IMR-90 (cell line): ENCODE data around the gene CLP1. TPM values are rescaled to one million over a fixed set of nuclear protein-coding genes. Genes with fewer than 3 reads are reported as not detected.

Experiments used
- ATAC-seq: fragments of 200-7000 bp; cut with Tn5 transposase; 2 replicates; pipeline ENCODE4 v1.9.1; 2020; ENCODE audit warnings: low read depth, mild to moderate bottlenecking, moderate library complexity
- BruUV-seq: library from RNA; stranded (reverse); fragments of 400-500 nt; replicated peaks from 2 replicates; lab custom pipeline; 2021; lab: Mats Ljungman, UMichigan
- CTCF ChIA-PET: fragments of 300-600 bp; formaldehyde crosslinking; extraction: SDS; loops from one replicate; lab custom pipeline; 2021; ENCODE audit warnings: antibody characterized with exemption; lab: Yijun Ruan, JAX
- POLR2A ChIA-PET: fragments of 300-600 bp; sonication (Branson Sonifier 250); formaldehyde crosslinking; loops from one replicate; lab custom pipeline; 2022; ENCODE audit warnings: antibody characterized with exemption; ENCODE audit not compliant: unreplicated experiment; lab: Charles Lee
- DNase-seq: peaks from one replicate; pipeline ENCODE4 v3.0.0; 2013
- H2AFZ ChIP-seq: replicated peaks from 2 replicates; pipeline ENCODE3; 2013; ENCODE audit warnings: low read length, mild to moderate bottlenecking; ENCODE audit not compliant: poor library complexity
- H2AK5ac ChIP-seq: 2 replicates; pipeline ENCODE4 v1.6.1; 2013; ENCODE audit warnings: low read depth, low read length, inconsistent platforms
- H2AK9ac ChIP-seq: replicated peaks from 2 replicates; pipeline ENCODE3; 2013; ENCODE audit warnings: mild to moderate bottlenecking, low read depth, low read length, moderate library complexity; ENCODE audit not compliant: poor library complexity
- H2BK120ac ChIP-seq: 2 replicates; pipeline ENCODE4 v1.6.1; 2013; ENCODE audit warnings: low read depth, low read length, inconsistent platforms
- H2BK15ac ChIP-seq: 3 replicates; pipeline ENCODE4 v1.6.1; 2013; ENCODE audit warnings: low read depth, low read length, inconsistent platforms
- H2BK20ac ChIP-seq: 2 replicates; pipeline ENCODE4 v1.6.1; 2013; ENCODE audit warnings: low read depth, mild to moderate bottlenecking, inconsistent platforms, low read length, moderate library complexity
- H2BK5ac ChIP-seq: 2 replicates; pipeline ENCODE4 v1.6.1; 2013; ENCODE audit warnings: mild to moderate bottlenecking, low read depth, low read length, inconsistent platforms; ENCODE audit not compliant: poor library complexity, severe bottlenecking
- H3K14ac ChIP-seq: replicated peaks from 2 replicates; pipeline ENCODE4 v1.6.1; 2013; ENCODE audit warnings: low read depth, low read length, inconsistent platforms
- H3K18ac ChIP-seq: 2 replicates; pipeline ENCODE4 v1.6.1; 2013; ENCODE audit warnings: low read depth, low read length, control low read depth
- H3K23ac ChIP-seq: 2 replicates; pipeline ENCODE4 v1.6.1; 2013; ENCODE audit warnings: low read depth, low read length, inconsistent platforms
- H3K27ac ChIP-seq: 2 replicates; pipeline ENCODE4 v1.5.1; 2013; ENCODE audit warnings: mild to moderate bottlenecking, control low read depth, low read length; ENCODE audit not compliant: insufficient read depth
- H3K27me3 ChIP-seq: 2 replicates; pipeline ENCODE4 v1.6.1; 2013; ENCODE audit warnings: low read length; ENCODE audit not compliant: control insufficient read depth, insufficient read depth
- H3K36me3 ChIP-seq: 2 replicates; pipeline ENCODE4 v1.6.1; 2013; ENCODE audit warnings: low read length, mixed read lengths; ENCODE audit not compliant: control insufficient read depth, insufficient read depth
- H3K4ac ChIP-seq: 2 replicates; pipeline ENCODE4 v1.6.1; 2013; ENCODE audit warnings: low read depth, low read length, inconsistent platforms
- H3K4me1 ChIP-seq: 2 replicates; pipeline ENCODE4 v1.6.1; 2013; ENCODE audit warnings: low read length, mixed read lengths; ENCODE audit not compliant: control insufficient read depth, insufficient read depth
- H3K4me2 ChIP-seq: 2 replicates; pipeline ENCODE4 v1.6.1; 2013; ENCODE audit warnings: low read depth, mild to moderate bottlenecking, control low read depth, low read length, moderate library complexity
- H3K4me3 ChIP-seq: 2 replicates; pipeline ENCODE4 v1.5.1; 2013; ENCODE audit warnings: low read depth, mild to moderate bottlenecking, control low read depth, low read length, moderate library complexity; ENCODE audit not compliant: insufficient read depth
- H3K56ac ChIP-seq: 2 replicates; pipeline ENCODE4 v1.6.1; 2013; ENCODE audit warnings: low read length, inconsistent platforms; ENCODE audit not compliant: insufficient read depth; ENCODE audit errors: extremely low read depth
- H3K79me1 ChIP-seq, 2 experiments: 2 replicates each; pipeline ENCODE4 v1.6.1; 2013; ENCODE audit warnings: low read length in 2 of 2, inconsistent platforms in 1 of 2, low read depth in 1 of 2
- H3K9ac ChIP-seq: 2 replicates; pipeline ENCODE4 v1.6.1; 2013; ENCODE audit warnings: low read depth, low read length, control low read depth
- H3K9me1 ChIP-seq: 2 replicates; pipeline ENCODE4 v1.6.1; 2013; ENCODE audit warnings: low read length, inconsistent platforms; ENCODE audit not compliant: insufficient read depth
- H3K9me3 ChIP-seq: 2 replicates; pipeline ENCODE4 v1.6.1; 2013; ENCODE audit warnings: low read length; ENCODE audit not compliant: control insufficient read depth, insufficient read depth
- H4K20me1 ChIP-seq: 2 replicates; pipeline ENCODE4 v1.6.1; 2013; ENCODE audit warnings: low read length, inconsistent platforms; ENCODE audit not compliant: insufficient read depth
- H4K5ac ChIP-seq: 2 replicates; pipeline ENCODE4 v1.6.1; 2013; ENCODE audit warnings: mild to moderate bottlenecking, low read depth, low read length, control low read depth
- H4K8ac ChIP-seq, 2 experiments: 2 replicates each; pipeline ENCODE4 v1.6.1; 2013; ENCODE audit warnings: low read depth in 2 of 2, low read length in 2 of 2, control low read depth in 1 of 2, inconsistent platforms in 1 of 2
- H4K91ac ChIP-seq: 2 replicates; pipeline ENCODE4 v1.6.1; 2013; ENCODE audit warnings: low read depth, low read length, inconsistent platforms; ENCODE audit not compliant: insufficient read depth
- CHD1 ChIP-seq: IDR thresholded peaks from 2 replicates; pipeline ENCODE4 v1.6.1; 2012; ENCODE audit warnings: low read depth, low read length, improper control_type of control experiment
- FOS ChIP-seq: fragments of 150-350 bp; IDR thresholded peaks from 2 replicates; pipeline ENCODE4 v1.6.1; 2016; ENCODE audit warnings: low read depth, low read length
- MAFK ChIP-seq: IDR thresholded peaks from 2 replicates; pipeline ENCODE4 v1.6.1; 2012; ENCODE audit warnings: low read depth, low read length, improper control_type of control experiment
- MAZ ChIP-seq: IDR thresholded peaks from 2 replicates; pipeline ENCODE4 v1.6.1; 2012; ENCODE audit warnings: low read depth, mild to moderate bottlenecking, low read length, improper control_type of control experiment, moderate library complexity, borderline replicate concordance
- NFE2L2 ChIP-seq: fragments of 150-350 bp; IDR thresholded peaks from 2 replicates; pipeline ENCODE4 v1.6.1; 2016; ENCODE audit warnings: low read depth, mild to moderate bottlenecking, low read length
- POLR2A ChIP-seq: IDR thresholded peaks from 2 replicates; pipeline ENCODE4 v1.6.1; 2012; ENCODE audit warnings: mild to moderate bottlenecking, low read depth, low read length
- RAD21 ChIP-seq: IDR thresholded peaks from 2 replicates; pipeline ENCODE4 v1.6.1; 2012; ENCODE audit warnings: low read length, improper control_type of control experiment
- RFX5 ChIP-seq: IDR thresholded peaks from 2 replicates; pipeline ENCODE4 v1.8.0; 2012; ENCODE audit warnings: low read depth, mild to moderate bottlenecking, low read length, moderate library complexity
- SMC3 ChIP-seq: fragments of 150-350 bp; IDR thresholded peaks from 2 replicates; pipeline ENCODE4 v1.6.1; 2016; ENCODE audit warnings: low read depth, mild to moderate bottlenecking, antibody characterized with exemption, low read length, moderate library complexity
- USF2 ChIP-seq: fragments of 150-350 bp; IDR thresholded peaks from 2 replicates; pipeline ENCODE4 v1.6.1; 2017; ENCODE audit warnings: mild to moderate bottlenecking, antibody characterized with exemption, low read length, low read depth
- WGBS, 2 experiments: methylation state at CpG; one replicate each; pipeline versions ENCODE4 v1.1.5 to v1.1.7; 2013; ENCODE audit warnings: missing lambda C conversion rate in 2 of 2; ENCODE audit not compliant: insufficient read length in 1 of 2; ENCODE audit errors: extremely low coverage in 2 of 2; 5-methylcytosine and 5-hydroxymethylcytosine counted together
- dilution Hi-C: fragments of 300-500 bp; cut with HindIII; formaldehyde crosslinking; loops from one replicate; pipeline ENCODE4 v1.14.3; 2018; ENCODE audit warnings: low sequenced_read_pairs; ENCODE audit not compliant: unreplicated experiment
- in situ Hi-C: fragments of 300-500 bp; cut with MboI; formaldehyde crosslinking; loops from 3 replicates; pipeline ENCODE4 v1.14.3; 2019; ENCODE audit warnings: low sequenced_read_pairs, inconsistent platforms, mixed read lengths
- intact Hi-C: fragments of 100-400 bp; cut with micrococcal nuclease; formaldehyde crosslinking; loops from 2 replicates; pipeline ENCODE4 v1.10.0; 2022
- polyA plus RNA-seq, 3 experiments: library from polyadenylated mRNA; depleted of rRNA; stranded (reverse); fragments of >200 nt; gene quantifications; 2 replicates each; pipeline ENCODE4 v1.2.3, GENCODE V29; 2012; ENCODE audit warnings: low replicate concordance in 1 of 3
- total RNA-seq: library from RNA; depleted of rRNA; stranded (reverse); fragments of >200 nt; gene quantifications from 2 replicates; pipeline ENCODE4 v1.2.3, GENCODE V29; 2012
- TF ChIP-seq, protein P1 (sequence below): fragments of 150-350 bp; IDR thresholded peaks from 2 replicates; pipeline ENCODE4 v1.6.1; 2016; ENCODE audit warnings: low read depth, mild to moderate bottlenecking, low read length, moderate library complexity, borderline replicate concordance
- TF ChIP-seq, protein P2 (sequence below): conservative IDR thresholded peaks from 2 replicates; pipeline ENCODE4 v1.5.1; 2012; ENCODE audit warnings: mild to moderate bottlenecking, low read depth, low read length, improper control_type of control experiment

CLP1 gene
- total and polyA plus RNA-seq, 2 of the 4 experiments (the other 2 are of a cell fraction) = 16.5 to 24.0 TPM

DNA sequence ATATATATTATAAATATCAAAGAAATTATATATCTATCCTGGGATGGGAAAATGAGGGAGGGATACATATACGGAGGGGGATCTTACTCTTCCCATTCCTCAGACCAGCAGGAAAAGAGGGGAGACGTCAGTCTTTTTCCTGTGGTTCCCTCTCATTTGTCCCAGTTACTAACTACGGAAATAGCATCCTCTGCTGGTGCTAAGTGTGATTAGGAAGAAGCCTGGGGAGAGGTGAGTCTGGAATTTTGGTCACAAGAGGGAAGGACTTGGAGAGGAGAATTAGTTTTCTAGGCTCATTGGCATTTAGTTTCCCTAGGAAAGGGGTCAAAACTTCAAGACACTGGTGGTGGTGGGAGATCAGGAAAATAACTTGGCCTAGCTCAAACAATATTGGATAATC lies 42.9 kb downstream of the CLP1 start:
- Histone ChIP-seq H2AFZ (no peak overlapping the region), H4K8ac (no peak overlapping the region), H3K4me2 (no peak overlapping the region), H3K79me1 (peaks cover 9 to 12% of the 10 kb centered on the region in 2 experiments; a peak in 3 of 4 replicates), H4K91ac (no peak overlapping the region), H2AK9ac (no peak overlapping the region), H3K14ac (no peak overlapping the region), H3K18ac (no peak overlapping the region), H3K4ac (no peak overlapping the region), H4K20me1 (peaks cover 3% of the 10 kb centered on the region; the same call in 1 of the 2 replicates), H2BK5ac (no peak overlapping the region), H2BK15ac (no peak overlapping the region), H3K9me3 (no peaks in the 10 kb centered on the region), H3K9me1 (0 out of 2 replicates have a peak, but pooled peaks cover 4% of the 10 kb centered on the region), H2AK5ac (no peak overlapping the region), H3K9ac (no peak overlapping the region), H2BK20ac (no peak overlapping the region), H3K27ac (no peak overlapping the region), H4K5ac (no peak overlapping the region), H3K4me3 (no peak overlapping the region), H3K27me3 (no peaks in the 10 kb centered on the region), H3K56ac (no peak overlapping the region), H3K4me1 (no peaks in the 10 kb centered on the region), H3K36me3 (peaks cover 60% of the 10 kb centered on the region), H3K23ac (no peak overlapping the region), H2BK120ac (no peak overlapping the region)
- intact Hi-C loops (no loop called here), in situ Hi-C loops (no loop called here), dilution Hi-C loops (no loop called here)
- CTCF ChIA-PET = no interaction called here
- no peak for TF ChIP-seq SMC3
- no peak for TF ChIP-seq MAZ
- TF ChIP-seq, protein P1, sequence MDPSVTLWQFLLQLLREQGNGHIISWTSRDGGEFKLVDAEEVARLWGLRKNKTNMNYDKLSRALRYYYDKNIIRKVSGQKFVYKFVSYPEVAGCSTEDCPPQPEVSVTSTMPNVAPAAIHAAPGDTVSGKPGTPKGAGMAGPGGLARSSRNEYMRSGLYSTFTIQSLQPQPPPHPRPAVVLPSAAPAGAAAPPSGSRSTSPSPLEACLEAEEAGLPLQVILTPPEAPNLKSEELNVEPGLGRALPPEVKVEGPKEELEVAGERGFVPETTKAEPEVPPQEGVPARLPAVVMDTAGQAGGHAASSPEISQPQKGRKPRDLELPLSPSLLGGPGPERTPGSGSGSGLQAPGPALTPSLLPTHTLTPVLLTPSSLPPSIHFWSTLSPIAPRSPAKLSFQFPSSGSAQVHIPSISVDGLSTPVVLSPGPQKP = no peak
- TF ChIP-seq, protein P2, sequence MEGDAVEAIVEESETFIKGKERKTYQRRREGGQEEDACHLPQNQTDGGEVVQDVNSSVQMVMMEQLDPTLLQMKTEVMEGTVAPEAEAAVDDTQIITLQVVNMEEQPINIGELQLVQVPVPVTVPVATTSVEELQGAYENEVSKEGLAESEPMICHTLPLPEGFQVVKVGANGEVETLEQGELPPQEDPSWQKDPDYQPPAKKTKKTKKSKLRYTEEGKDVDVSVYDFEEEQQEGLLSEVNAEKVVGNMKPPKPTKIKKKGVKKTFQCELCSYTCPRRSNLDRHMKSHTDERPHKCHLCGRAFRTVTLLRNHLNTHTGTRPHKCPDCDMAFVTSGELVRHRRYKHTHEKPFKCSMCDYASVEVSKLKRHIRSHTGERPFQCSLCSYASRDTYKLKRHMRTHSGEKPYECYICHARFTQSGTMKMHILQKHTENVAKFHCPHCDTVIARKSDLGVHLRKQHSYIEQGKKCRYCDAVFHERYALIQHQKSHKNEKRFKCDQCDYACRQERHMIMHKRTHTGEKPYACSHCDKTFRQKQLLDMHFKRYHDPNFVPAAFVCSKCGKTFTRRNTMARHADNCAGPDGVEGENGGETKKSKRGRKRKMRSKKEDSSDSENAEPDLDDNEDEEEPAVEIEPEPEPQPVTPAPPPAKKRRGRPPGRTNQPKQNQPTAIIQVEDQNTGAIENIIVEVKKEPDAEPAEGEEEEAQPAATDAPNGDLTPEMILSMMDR = no peak
- TF ChIP-seq MAFK = no peak
- no peak for TF ChIP-seq POLR2A
- no peak for TF ChIP-seq USF2
- TF ChIP-seq CHD1 = no peak
- no peak for TF ChIP-seq RAD21
- TF ChIP-seq RFX5 = no peak
- TF ChIP-seq FOS = no peak
- no peak for TF ChIP-seq NFE2L2
- no peak for DNase-seq
- BruUV-seq = TSS peak; percentile 84
- POLR2A ChIA-PET = no interaction called here
- no CpG with 5 or more reads among the region's 3 CpGs for WGBS, 2 experiments
- ATAC-seq = no peak
